HG03060 (cell line): ENCODE data around the gene RHOH.
"Not testable (repeated sequence)": the region's sequence is repeated elsewhere in the genome, so short reads cannot be mapped to it uniquely, and the experiment has no call there.

Experiments
- ATAC-seq: cut with Tn5 transposase; IDR thresholded peaks from one replicate; pipeline ENCODE4 v1.9.1; 2021; ENCODE audit warnings: low read depth, moderate number of reproducible peaks; ENCODE audit not compliant: unreplicated experiment

Gene RHOH

DNA sequence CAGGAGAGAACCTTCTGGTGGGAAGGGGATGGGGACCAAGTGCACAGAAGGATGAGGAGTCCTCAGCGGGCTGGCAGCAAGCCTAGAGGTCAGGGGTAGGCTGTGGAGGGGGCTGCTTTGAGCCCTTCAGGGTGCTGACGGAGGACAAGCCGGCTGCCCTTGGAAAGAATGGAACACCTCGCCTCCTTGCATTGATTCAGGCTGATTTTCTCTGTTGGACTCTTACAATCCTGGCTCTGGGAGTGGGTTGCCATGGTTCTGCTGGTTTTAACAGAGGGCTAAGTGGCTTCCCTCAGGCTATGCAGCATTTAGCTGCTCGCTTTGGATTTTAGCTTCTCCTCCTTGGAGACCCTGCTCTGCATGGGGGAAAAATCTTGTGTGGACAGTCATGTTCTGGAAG is 88.9 kb downstream of the RHOH start:
- no peak for ATAC-seq

DNA sequence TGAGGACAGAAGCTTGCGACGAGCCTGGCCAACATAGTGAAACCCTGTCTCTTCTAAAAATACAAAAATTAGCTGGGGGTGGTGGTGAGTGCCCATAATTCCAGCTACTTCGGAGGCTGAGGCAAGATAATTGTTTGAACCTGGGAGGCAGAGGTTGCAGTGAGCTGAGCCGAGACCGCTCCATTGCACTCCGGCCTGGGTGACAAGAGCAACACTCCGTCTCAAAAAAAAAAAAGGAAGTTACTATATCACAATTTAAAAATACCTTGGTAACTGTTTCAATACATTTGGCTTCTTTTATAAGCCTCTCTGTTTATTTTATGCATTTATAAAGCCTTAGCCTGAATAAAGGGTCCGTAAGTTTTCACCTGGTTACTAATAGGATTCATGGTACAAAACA is 91.7 kb downstream of the RHOH start:
- ATAC-seq, result no peak

DNA sequence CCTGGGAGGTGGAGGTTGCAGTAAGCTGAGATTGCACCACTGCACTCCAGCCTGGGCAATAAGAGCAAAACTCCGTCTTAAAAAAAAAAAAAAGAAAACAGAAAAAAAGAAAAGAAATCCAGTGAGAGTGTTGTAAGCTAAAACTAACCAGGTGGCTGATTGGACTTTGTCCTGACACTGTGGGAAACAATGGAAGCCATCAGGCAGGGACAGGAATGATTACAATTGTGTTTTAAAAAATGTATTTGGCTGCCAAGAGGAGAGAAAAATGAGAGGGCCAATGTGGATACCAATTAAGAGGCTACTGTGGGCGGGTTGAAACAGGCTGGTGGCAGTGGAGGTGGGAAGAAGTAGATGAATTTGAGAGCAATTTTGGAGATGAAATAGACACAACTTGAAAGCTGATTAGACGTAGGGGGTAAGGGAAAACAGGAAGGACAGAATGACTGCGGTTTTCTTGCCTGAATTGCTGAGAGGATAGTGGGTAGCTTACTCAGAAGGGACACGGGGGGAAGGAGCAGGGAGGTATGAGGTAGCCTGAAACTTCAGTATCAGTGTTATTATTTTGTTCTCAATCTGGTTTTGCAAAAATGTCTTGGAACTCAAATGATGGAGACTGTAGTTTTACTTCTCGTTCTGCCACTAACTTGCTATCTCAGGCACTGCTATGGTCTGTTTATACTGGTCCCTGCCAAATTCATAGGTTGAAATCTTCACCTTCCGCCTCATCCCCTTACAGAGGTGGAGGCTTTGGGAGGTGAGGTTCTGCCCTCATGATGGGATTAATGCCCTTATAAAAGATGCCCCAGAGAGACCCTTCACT is 92.7 kb downstream of the RHOH start:
- no peak for ATAC-seq

DNA sequence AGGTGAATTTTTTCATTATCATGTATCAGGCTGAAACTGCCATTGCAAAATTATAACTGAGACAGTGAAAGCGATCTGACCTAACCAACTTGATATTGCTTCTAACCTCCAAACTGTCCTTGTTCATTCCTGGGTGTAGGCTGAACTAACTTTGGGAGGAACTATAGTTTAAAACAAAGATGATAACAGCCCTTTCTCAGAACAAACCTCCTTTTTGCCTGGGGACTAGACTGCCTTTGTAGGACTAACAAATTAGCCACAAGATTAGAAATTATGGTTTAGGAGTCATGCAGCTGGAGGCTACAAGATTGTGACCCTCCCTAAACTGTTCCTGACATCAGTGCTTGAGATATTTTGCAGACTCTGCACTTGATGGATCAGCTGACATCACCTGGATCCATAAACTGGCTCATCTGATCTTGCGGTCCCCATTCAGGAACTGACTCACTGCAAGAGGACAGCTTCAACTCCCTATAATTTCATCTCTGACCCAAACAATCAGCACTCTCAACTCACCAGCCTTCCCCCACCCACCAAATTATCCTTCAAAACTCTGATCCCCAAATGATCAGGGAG is 93.9 kb downstream of the RHOH start:
- ATAC-seq, result not testable (repeated sequence)

DNA sequence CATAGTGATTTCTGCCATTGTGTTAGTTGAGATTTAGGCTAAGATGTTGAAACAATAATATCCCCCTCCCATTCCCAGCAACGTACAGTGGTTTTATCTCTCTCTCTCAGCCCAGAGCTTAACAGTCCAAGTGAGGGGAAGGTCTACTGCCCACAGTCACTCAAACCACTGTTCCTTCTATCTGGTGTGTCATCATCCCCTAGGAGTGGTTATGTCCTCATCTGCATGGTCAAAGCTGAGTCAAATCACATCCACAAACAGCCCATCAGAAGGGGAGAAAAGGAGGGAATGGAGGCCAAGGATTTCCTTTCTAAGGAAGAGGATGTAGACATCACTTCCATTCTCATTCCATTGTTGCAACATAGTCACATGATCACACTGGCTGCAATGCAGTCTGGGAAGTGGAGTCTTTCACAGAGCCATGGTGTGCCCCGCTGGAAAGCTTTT is 95.5 kb downstream of the RHOH start:
- no peak for ATAC-seq

DNA sequence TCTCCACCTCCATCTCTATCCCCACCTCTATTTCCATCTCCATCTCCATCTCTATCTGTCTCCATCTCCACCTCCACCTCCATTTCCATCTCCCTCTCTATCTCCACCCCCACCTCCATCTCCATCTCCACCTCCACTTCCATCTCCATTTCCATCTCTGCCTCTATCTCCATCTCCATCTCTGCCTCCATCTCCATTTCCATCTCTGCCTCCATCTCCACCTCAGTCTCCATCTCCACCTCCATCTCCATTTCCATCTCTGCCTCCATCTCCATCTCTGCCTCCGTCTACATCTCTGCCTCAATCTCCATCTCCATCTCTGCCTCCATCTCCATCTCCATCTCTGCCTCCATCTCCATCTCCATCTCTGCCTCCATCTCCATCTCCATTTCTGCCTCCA is 97.5 kb downstream of the RHOH start:
- no peak for ATAC-seq

DNA sequence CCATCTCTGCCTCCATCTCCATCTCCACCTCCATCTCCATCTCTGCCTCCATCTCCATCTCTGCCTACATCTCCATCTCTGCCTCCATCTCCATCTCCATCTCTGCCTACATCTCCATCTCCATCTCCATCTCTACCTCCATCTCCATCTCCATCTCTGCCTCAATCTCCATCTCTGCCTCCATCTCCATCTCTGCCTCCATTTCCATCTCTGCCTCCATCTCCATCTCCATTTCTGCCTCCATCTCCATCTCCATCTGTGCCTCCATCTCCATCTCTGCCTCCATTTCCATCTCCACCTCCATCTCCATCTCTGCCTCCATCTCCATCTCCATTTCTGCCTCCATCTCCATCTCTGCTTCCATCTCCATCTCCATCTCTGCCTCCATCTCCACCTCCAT is 98.2 kb downstream of the RHOH start:
- ATAC-seq, result not testable (repeated sequence)

DNA sequence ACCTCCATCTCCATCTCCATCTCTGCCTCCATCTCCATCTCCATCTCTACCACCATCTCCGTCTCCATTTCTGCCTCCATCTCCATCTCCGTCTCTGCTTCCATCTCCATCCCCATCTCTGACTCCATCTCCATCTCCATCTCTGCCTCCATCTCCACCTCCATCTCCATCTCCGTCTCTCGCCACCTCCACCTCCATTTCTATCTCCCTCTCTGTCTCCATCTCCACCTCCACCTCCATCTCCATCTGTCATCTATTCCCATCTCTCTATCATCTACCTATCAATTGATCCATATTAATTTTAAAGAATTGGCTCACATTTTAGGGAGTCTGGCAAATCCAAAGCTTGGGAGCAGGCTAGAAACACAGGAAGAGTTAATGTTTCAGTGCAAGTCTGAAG is 98.7 kb downstream of the RHOH start:
- ATAC-seq, result no peak
